Neural cell (in vitro differentiated cells): ENCODE data around the gene DNM2. TPM values are rescaled to one million over a fixed set of nuclear protein-coding genes. Genes with fewer than 3 reads are reported as not detected.

Experiments
- H2AFZ ChIP-seq: fragments of 200-600, 300-800 bp; sonication (generic), shearing (Covaris generic); 2 replicates; pipeline ENCODE4 v1.6.0; 2014; ENCODE audit warnings: low read depth, mild to moderate bottlenecking, antibody characterized with exemption, low read length, moderate library complexity
- H3F3A ChIP-seq: fragments of 200-600 bp; shearing (Covaris generic); 2 replicates; pipeline ENCODE4 v1.6.1; 2016; ENCODE audit warnings: mild to moderate bottlenecking, moderate library complexity, mixed read lengths, antibody characterized with exemption, low read length; ENCODE audit not compliant: insufficient read depth, poor library complexity, severe bottlenecking
- H3K27ac ChIP-seq: fragments of 200-600, 300-800 bp; sonication (generic), shearing (Covaris generic); 2 replicates; pipeline ENCODE4 v1.5.1; 2014; ENCODE audit warnings: mild to moderate bottlenecking, low read length, moderate library complexity
- H3K27me3 ChIP-seq: fragments of 300-800, 200-600 bp; sonication (generic), shearing (Covaris generic); 2 replicates; pipeline ENCODE4 v1.6.0; 2014; ENCODE audit warnings: mild to moderate bottlenecking, low read depth, low read length, moderate library complexity; ENCODE audit not compliant: insufficient read depth
- H3K36me3 ChIP-seq: fragments of 300-800, 200-600 bp; sonication (generic), shearing (Covaris generic); 2 replicates; pipeline ENCODE4 v1.5.1; 2014; ENCODE audit warnings: mild to moderate bottlenecking, antibody characterized with exemption, low read length, moderate library complexity; ENCODE audit not compliant: insufficient read depth
- H3K4me2 ChIP-seq: fragments of 300-800, 200-600 bp; sonication (generic), shearing (Covaris generic); 2 replicates; pipeline ENCODE4 v1.6.0; 2014; ENCODE audit warnings: mild to moderate bottlenecking, low read length
- H3K4me3 ChIP-seq: fragments of 300-800, 200-600 bp; sonication (generic), shearing (Covaris generic); 2 replicates; pipeline ENCODE4 v1.5.1; 2014; ENCODE audit warnings: mild to moderate bottlenecking, low read length, moderate library complexity
- H3K79me2 ChIP-seq: fragments of 200-600 bp; shearing (Covaris generic); replicated peaks from 2 replicates; pipeline ENCODE4 v1.6.0; 2014; ENCODE audit warnings: mild to moderate bottlenecking, low read length, moderate library complexity; ENCODE audit not compliant: insufficient read depth
- H3K9ac ChIP-seq: fragments of 300-800, 200-600 bp; sonication (generic), shearing (Covaris generic); 2 replicates; pipeline ENCODE4 v1.6.1; 2016; ENCODE audit warnings: mild to moderate bottlenecking, low read length, mixed read lengths
- H3K9me2 ChIP-seq: fragments of 200-600 bp; shearing (Covaris generic); 2 replicates; pipeline ENCODE4 v1.6.1; 2016; ENCODE audit warnings: mild to moderate bottlenecking, low read length, mixed read lengths; ENCODE audit not compliant: insufficient read depth
- H3K9me3 ChIP-seq: fragments of 200-600, 300-800 bp; sonication (generic), shearing (Covaris generic); 2 replicates; pipeline ENCODE4 v1.6.1; 2016; ENCODE audit warnings: mild to moderate bottlenecking, mixed run types, low read length, moderate library complexity, mixed read lengths
- H4K20me1 ChIP-seq: fragments of 200-600 bp; shearing (Covaris generic); 2 replicates; pipeline ENCODE4 v1.6.1; 2016; ENCODE audit warnings: mild to moderate bottlenecking, mixed run types; ENCODE audit not compliant: insufficient read depth
- EP300 ChIP-seq: fragments of 450-650 bp; conservative IDR thresholded peaks from 2 replicates; pipeline ENCODE4 v1.6.1; 2014; ENCODE audit warnings: antibody characterized with exemption, mild to moderate bottlenecking, moderate library complexity; ENCODE audit not compliant: poor library complexity, severe bottlenecking
- EZH2 ChIP-seq: fragments of 200-600, 300-800 bp; shearing (Covaris generic), sonication (generic); IDR thresholded peaks from 2 replicates; pipeline ENCODE4 v1.6.1; 2014; ENCODE audit warnings: antibody characterized with exemption, low read length, borderline replicate concordance, mild to moderate bottlenecking; ENCODE audit not compliant: insufficient read depth, poor library complexity, severe bottlenecking
- MXI1 ChIP-seq: fragments of 450-650 bp; conservative IDR thresholded peaks from 2 replicates; pipeline ENCODE4 v1.6.1; 2014; ENCODE audit warnings: antibody characterized with exemption, mild to moderate bottlenecking; ENCODE audit not compliant: poor library complexity, severe bottlenecking
- POLR2AphosphoS5 ChIP-seq: IDR thresholded peaks from 2 replicates; pipeline ENCODE4 v1.6.1; 2012
- RAD21 ChIP-seq: fragments of 450-650 bp; conservative IDR thresholded peaks from 2 replicates; pipeline ENCODE4 v1.6.1; 2014; ENCODE audit warnings: antibody characterized with exemption, mild to moderate bottlenecking, moderate library complexity
- SMC3 ChIP-seq: fragments of 450-650 bp; conservative IDR thresholded peaks from 2 replicates; pipeline ENCODE4 v1.6.1; 2014; ENCODE audit warnings: antibody characterized with exemption, mild to moderate bottlenecking, moderate library complexity; ENCODE audit not compliant: poor library complexity
- TAF1 ChIP-seq: IDR thresholded peaks from 2 replicates; pipeline ENCODE4 v1.6.1; 2012; ENCODE audit warnings: low read depth
- polyA plus RNA-seq: library from polyadenylated mRNA; depleted of rRNA; stranded (reverse); fragments of >200 nt; gene quantifications from 2 replicates; pipeline ENCODE4 v1.2.3, GENCODE V29; 2014
- TF ChIP-seq, protein P1 (sequence below): IDR thresholded peaks from 2 replicates; pipeline ENCODE4 v1.6.1; 2012; ENCODE audit warnings: borderline replicate concordance
- TF ChIP-seq, protein P2 (sequence below): fragments of 450-650 bp; IDR thresholded peaks from 2 replicates; pipeline ENCODE4 v1.5.1; 2014; ENCODE audit warnings: antibody characterized with exemption, mild to moderate bottlenecking, moderate library complexity; ENCODE audit not compliant: poor library complexity, severe bottlenecking

DNM2 gene
- polyA plus RNA-seq, 1 donor from 2014 or later, result 31.4 TPM

DNA sequence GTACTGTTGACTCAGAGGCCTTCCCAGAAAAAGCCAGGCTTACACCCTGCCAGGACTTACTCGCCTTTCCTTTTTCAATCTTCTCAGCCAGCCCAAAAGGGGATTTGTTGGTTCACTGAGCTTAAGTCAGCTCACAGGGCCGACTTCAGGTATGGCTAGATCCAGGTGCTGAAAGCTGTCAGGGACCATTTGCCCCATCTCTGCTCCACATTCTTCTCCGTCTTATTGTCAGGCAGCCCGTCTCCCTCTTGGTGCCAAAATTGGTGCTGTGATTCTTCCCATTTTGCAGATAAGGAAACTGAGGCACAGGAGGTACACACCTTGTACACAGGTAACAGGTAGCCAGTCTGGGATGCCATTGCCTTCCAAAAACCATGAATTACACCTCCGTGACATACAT is 132.8 kb downstream of the DNM2 start:
- Histone ChIP-seq H3K4me2 (no peak overlapping the region), H3K9me2 (no peaks in the 10 kb centered on the region), H4K20me1 (no peaks in the 10 kb centered on the region), H3K36me3 (no peaks in the 10 kb centered on the region), H3F3A (no peaks in the 10 kb centered on the region), H3K4me3 (no peak overlapping the region), H3K9me3 (peaks cover 4% of the 10 kb centered on the region), H2AFZ (no peak overlapping the region), H3K9ac (no peak overlapping the region), H3K27ac (no peak overlapping the region), H3K27me3 (no peaks in the 10 kb centered on the region), H3K79me2 (no peaks in the 10 kb centered on the region)
- TF ChIP-seq TAF1 (no peak), RAD21 (no peak), MXI1 (no peak), POLR2AphosphoS5 (no peak), EZH2 (no peak), EP300 (no peak), SMC3 (no peak)
- TF ChIP-seq, protein P1, sequence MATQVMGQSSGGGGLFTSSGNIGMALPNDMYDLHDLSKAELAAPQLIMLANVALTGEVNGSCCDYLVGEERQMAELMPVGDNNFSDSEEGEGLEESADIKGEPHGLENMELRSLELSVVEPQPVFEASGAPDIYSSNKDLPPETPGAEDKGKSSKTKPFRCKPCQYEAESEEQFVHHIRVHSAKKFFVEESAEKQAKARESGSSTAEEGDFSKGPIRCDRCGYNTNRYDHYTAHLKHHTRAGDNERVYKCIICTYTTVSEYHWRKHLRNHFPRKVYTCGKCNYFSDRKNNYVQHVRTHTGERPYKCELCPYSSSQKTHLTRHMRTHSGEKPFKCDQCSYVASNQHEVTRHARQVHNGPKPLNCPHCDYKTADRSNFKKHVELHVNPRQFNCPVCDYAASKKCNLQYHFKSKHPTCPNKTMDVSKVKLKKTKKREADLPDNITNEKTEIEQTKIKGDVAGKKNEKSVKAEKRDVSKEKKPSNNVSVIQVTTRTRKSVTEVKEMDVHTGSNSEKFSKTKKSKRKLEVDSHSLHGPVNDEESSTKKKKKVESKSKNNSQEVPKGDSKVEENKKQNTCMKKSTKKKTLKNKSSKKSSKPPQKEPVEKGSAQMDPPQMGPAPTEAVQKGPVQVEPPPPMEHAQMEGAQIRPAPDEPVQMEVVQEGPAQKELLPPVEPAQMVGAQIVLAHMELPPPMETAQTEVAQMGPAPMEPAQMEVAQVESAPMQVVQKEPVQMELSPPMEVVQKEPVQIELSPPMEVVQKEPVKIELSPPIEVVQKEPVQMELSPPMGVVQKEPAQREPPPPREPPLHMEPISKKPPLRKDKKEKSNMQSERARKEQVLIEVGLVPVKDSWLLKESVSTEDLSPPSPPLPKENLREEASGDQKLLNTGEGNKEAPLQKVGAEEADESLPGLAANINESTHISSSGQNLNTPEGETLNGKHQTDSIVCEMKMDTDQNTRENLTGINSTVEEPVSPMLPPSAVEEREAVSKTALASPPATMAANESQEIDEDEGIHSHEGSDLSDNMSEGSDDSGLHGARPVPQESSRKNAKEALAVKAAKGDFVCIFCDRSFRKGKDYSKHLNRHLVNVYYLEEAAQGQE, result no peak
- TF ChIP-seq, protein P2, sequence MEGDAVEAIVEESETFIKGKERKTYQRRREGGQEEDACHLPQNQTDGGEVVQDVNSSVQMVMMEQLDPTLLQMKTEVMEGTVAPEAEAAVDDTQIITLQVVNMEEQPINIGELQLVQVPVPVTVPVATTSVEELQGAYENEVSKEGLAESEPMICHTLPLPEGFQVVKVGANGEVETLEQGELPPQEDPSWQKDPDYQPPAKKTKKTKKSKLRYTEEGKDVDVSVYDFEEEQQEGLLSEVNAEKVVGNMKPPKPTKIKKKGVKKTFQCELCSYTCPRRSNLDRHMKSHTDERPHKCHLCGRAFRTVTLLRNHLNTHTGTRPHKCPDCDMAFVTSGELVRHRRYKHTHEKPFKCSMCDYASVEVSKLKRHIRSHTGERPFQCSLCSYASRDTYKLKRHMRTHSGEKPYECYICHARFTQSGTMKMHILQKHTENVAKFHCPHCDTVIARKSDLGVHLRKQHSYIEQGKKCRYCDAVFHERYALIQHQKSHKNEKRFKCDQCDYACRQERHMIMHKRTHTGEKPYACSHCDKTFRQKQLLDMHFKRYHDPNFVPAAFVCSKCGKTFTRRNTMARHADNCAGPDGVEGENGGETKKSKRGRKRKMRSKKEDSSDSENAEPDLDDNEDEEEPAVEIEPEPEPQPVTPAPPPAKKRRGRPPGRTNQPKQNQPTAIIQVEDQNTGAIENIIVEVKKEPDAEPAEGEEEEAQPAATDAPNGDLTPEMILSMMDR, result no peak

- H3K4me2 ChIP-seq, result no peak overlapping the region
- H3K9me3 ChIP-seq, result no peaks in the 10 kb centered on the region
- no peak overlapping the region for H3K4me3 ChIP-seq
- H3K79me2 ChIP-seq, result no peaks in the 10 kb centered on the region
- H4K20me1 ChIP-seq, result no peaks in the 10 kb centered on the region
- no peaks in the 10 kb centered on the region for H3K9me2 ChIP-seq
- no peak overlapping the region for H3K27ac ChIP-seq
- H2AFZ ChIP-seq, result no peak overlapping the region
- H3F3A ChIP-seq, result no peaks in the 10 kb centered on the region
- TF ChIP-seq RAD21, result no peak
- no peak for TF ChIP-seq TAF1
- TF ChIP-seq EP300, result no peak
- TF ChIP-seq, protein P1, result no peak
- TF ChIP-seq, protein P2, result no peak
- no peak for TF ChIP-seq MXI1
- TF ChIP-seq EZH2, result no peak
- TF ChIP-seq SMC3, result no peak
- TF ChIP-seq POLR2AphosphoS5, result no peak
- H3K9ac ChIP-seq, result no peak overlapping the region
- no peaks in the 10 kb centered on the region for H3K27me3 ChIP-seq
- H3K36me3 ChIP-seq, result no peaks in the 10 kb centered on the region
Observed at GRCh38 chr19:10852098-10852800, 134.4 kb downstream of the DNM2 start.
